GM12892 (cell line): ENCODE results near the gene FAM180B.
"Not testable (repeated sequence)": the region's sequence is repeated elsewhere in the genome, so short reads cannot be mapped to it uniquely, and the experiment has no call there.

ENCODE experiments used
- DNase-seq: peaks from one replicate; pipeline ENCODE4 v3.0.0; 2011; ENCODE audit not compliant: insufficient read length
- FAIRE-seq: peaks from 2 replicates; lab custom pipeline; 2011; peaks lifted over from hg19 to GRCh38; lab: Jason Lieb, UNC
- POLR2AphosphoS5 ChIP-seq: IDR thresholded peaks from 2 replicates; pipeline ENCODE4 v1.6.1; 2011; ENCODE audit warnings: low read depth, low read length, control low read depth

FAM180B gene

GRCh38 chr11:47631473-47631872 is 45.0 kb downstream of the FAM180B start:
- DNase-seq: no peak
- FAIRE-seq: no peak
- no peak for TF ChIP-seq POLR2AphosphoS5

GRCh38 chr11:47636331-47636730 is 49.9 kb downstream of the FAM180B start:
- not testable (repeated sequence) for DNase-seq, FAIRE-seq
